Measurements from ENCODE around the gene MCM7. TPM values are rescaled to one million over a fixed set of nuclear protein-coding genes. Genes with fewer than 3 reads are reported as not detected.

The MCM7 gene
- total and polyA plus RNA-seq, 2 of the 13 experiments (the other 11 are each of a cell fraction or from before 2014, with no cell fraction given), result 84.5 to 214 TPM

- TF ChIP-seq BCL3 (CRISPR knock-in tag; IDR thresholded peaks at IDR 0.05), result 0 out of 2 replicates have a peak, but pooled peaks have one; percentile 71
- TF ChIP-seq MTF2 (CRISPR knock-in tag; IDR thresholded peaks at IDR 0.05; ENCODE audit: borderline replicate concordance), result peak; percentile 80; the same call in 1 of the 2 replicates
- TF ChIP-seq SP5 (CRISPR knock-in tag; IDR thresholded peaks at IDR 0.05; ENCODE audit: borderline replicate concordance, low read depth), result no peak
- peak; percentile 80 for TF ChIP-seq FOXC1 (CRISPR knock-in tag; IDR thresholded peaks at IDR 0.05; ENCODE audit: borderline replicate concordance)
- no peak for TF ChIP-seq ZNF75D (CRISPR knock-in tag; IDR thresholded peaks at IDR 0.05; ENCODE audit: borderline replicate concordance)
- no peak for TF ChIP-seq ZIK1 (CRISPR knock-in tag; IDR thresholded peaks at IDR 0.05; ENCODE audit: borderline replicate concordance, low read depth)
- 0 out of 2 replicates have a peak, but pooled peaks have one; percentile 15 for TF ChIP-seq ZMAT3 (CRISPR knock-in tag; conservative IDR thresholded peaks at IDR 0.05)
- TF ChIP-seq ARNT2 (CRISPR knock-in tag; IDR thresholded peaks at IDR 0.05; ENCODE audit: low read depth), result 0 out of 2 replicates have a peak, but pooled peaks have one; percentile 27
- TF ChIP-seq AGO2 (optimal IDR thresholded peaks at IDR 0.05; ENCODE audit: low read depth, low read length), result no peak
- TF ChIP-seq ZNF441 (CRISPR knock-in tag; IDR thresholded peaks at IDR 0.05; ENCODE audit: borderline replicate concordance), result peak; percentile 32; the same call in 1 of the 2 replicates
- TF ChIP-seq ZNF414 (CRISPR knock-in tag; IDR thresholded peaks at IDR 0.05), result no peak
- peak; percentile 66; the same call in 1 of the 2 replicates for TF ChIP-seq GMEB2 (CRISPR knock-in tag; IDR thresholded peaks at IDR 0.05; ENCODE audit: low read depth)
- TF ChIP-seq NFAT5 (CRISPR knock-in tag; IDR thresholded peaks at IDR 0.05), result 0 out of 2 replicates have a peak, but pooled peaks have one; percentile 30
- no peak for TF ChIP-seq ZFP1 (CRISPR knock-in tag; IDR thresholded peaks at IDR 0.05)
- TF ChIP-seq NCOR1 (IDR thresholded peaks at IDR 0.05; ENCODE audit: borderline replicate concordance, low read length), result no peak
- no peak; the same call in 1 of the 2 replicates for TF ChIP-seq HIC2 (CRISPR knock-in tag; IDR thresholded peaks at IDR 0.05; ENCODE audit: low read depth)
Measured at GRCh38 chr7:100126931-100127865, 26.0 kb upstream of the MCM7 start, which contains the start of gene MBLAC1 (continued).

Measured in HepG2 (cell line).